DOHH2 (cell line): Measurements from ENCODE around the gene GRB10.

Experiments used
- H3F3A ChIP-seq: fragments of 200-600 bp; sonication (generic), shearing (Covaris generic); 2 replicates; pipeline ENCODE4 v1.6.0; 2016; ENCODE audit warnings: antibody characterized with exemption, mild to moderate bottlenecking; ENCODE audit not compliant: control insufficient read depth, insufficient read depth
- H3K27ac ChIP-seq: fragments of 200-600 bp; sonication (generic); 2 replicates; pipeline ENCODE4 v1.5.1; 2014; ENCODE audit warnings: low read depth, mild to moderate bottlenecking, low read length, moderate library complexity
- H3K27me3 ChIP-seq: fragments of 200-600 bp; sonication (generic); 2 replicates; pipeline ENCODE4 v1.6.1; 2014; ENCODE audit warnings: mild to moderate bottlenecking, low read length, mixed read lengths; ENCODE audit not compliant: control insufficient read depth
- H3K36me3 ChIP-seq: fragments of 200-600 bp; sonication (generic); 2 replicates; pipeline ENCODE4 v1.6.1; 2014; ENCODE audit warnings: mild to moderate bottlenecking, low read length, moderate library complexity, mixed read lengths; ENCODE audit not compliant: control insufficient read depth
- H3K4me1 ChIP-seq: fragments of 200-600 bp; sonication (generic); 2 replicates; pipeline ENCODE4 v1.6.1; 2014; ENCODE audit warnings: mild to moderate bottlenecking, low read length, mixed read lengths; ENCODE audit not compliant: control insufficient read depth
- H3K4me2 ChIP-seq: fragments of 200-600 bp; sonication (generic); 2 replicates; pipeline ENCODE4 v1.6.0; 2014; ENCODE audit warnings: mild to moderate bottlenecking, low read length, moderate library complexity
- H3K4me3 ChIP-seq: fragments of 200-600 bp; sonication (generic); 2 replicates; pipeline ENCODE4 v1.5.1; 2014; ENCODE audit warnings: mild to moderate bottlenecking, low read length, mixed read lengths
- H3K79me2 ChIP-seq: fragments of 200-600 bp; sonication (generic); 2 replicates; pipeline ENCODE4 v1.6.1; 2014; ENCODE audit warnings: mild to moderate bottlenecking, low read length, mixed read lengths; ENCODE audit not compliant: control insufficient read depth
- H3K9me2 ChIP-seq: fragments of 200-600 bp; sonication (generic); replicated peaks from 2 replicates; pipeline ENCODE4 v1.6.1; 2014; ENCODE audit warnings: mild to moderate bottlenecking, low read length, mixed read lengths; ENCODE audit not compliant: control insufficient read depth
- H3K9me3 ChIP-seq: fragments of 200-600 bp; sonication (generic); 2 replicates; pipeline ENCODE4 v1.6.1; 2014; ENCODE audit warnings: antibody characterized with exemption, low read length, mixed read lengths; ENCODE audit not compliant: control insufficient read depth, insufficient read depth
- H4K20me1 ChIP-seq: fragments of 200-600 bp; sonication (generic); 2 replicates; pipeline ENCODE4 v1.6.0; 2014; ENCODE audit warnings: low read depth, mild to moderate bottlenecking, antibody characterized with exemption, low read length, moderate library complexity; ENCODE audit not compliant: control insufficient read depth, insufficient read depth
- CTCF ChIP-seq: fragments of 200-600 bp; sonication (generic); IDR thresholded peaks from one replicate; pipeline ENCODE4 v1.5.1; 2014; ENCODE audit warnings: antibody characterized with exemption, mild to moderate bottlenecking, low read depth, low read length; ENCODE audit not compliant: poor library complexity, severe bottlenecking
- EZH2phosphoT487 ChIP-seq: fragments of 200-600 bp; sonication (generic); IDR thresholded peaks from 2 replicates; pipeline ENCODE4 v1.6.1; 2017; ENCODE audit warnings: borderline replicate concordance, mild to moderate bottlenecking, antibody characterized with exemption, low read length, moderate library complexity, mixed read lengths

The GRB10 gene

GRCh38 chr7:50756180-50756579 lies 26.5 kb downstream of the GRB10 start:
- no peaks in the 10 kb centered on the region for H3K4me1 ChIP-seq
- TF ChIP-seq EZH2phosphoT487 (no peak), CTCF (no peak)
- no peaks in the 10 kb centered on the region for H4K20me1 ChIP-seq
- no peak overlapping the region for H3K4me2 ChIP-seq
- H3K9me2 ChIP-seq = no peaks in the 10 kb centered on the region
- H3K36me3 ChIP-seq = no peaks in the 10 kb centered on the region
- H3F3A ChIP-seq = no peaks in the 10 kb centered on the region
- no peaks in the 10 kb centered on the region for H3K27me3 ChIP-seq
- no peaks in the 10 kb centered on the region for H3K9me3 ChIP-seq
- H3K27ac ChIP-seq = no peak overlapping the region
- H3K79me2 ChIP-seq = no peaks in the 10 kb centered on the region
- H3K4me3 ChIP-seq = no peak overlapping the region

- H3K27me3 ChIP-seq = no peaks in the 10 kb centered on the region
- H3K36me3 ChIP-seq = no peaks in the 10 kb centered on the region
- H3K9me2 ChIP-seq = no peaks in the 10 kb centered on the region
- H3K4me2 ChIP-seq = no peak overlapping the region
- no peak overlapping the region for H3K4me3 ChIP-seq
- H4K20me1 ChIP-seq = no peaks in the 10 kb centered on the region
- H3K27ac ChIP-seq = no peak overlapping the region
- no peaks in the 10 kb centered on the region for H3K4me1 ChIP-seq
- no peak for TF ChIP-seq EZH2phosphoT487
- no peak for TF ChIP-seq CTCF
- H3K79me2 ChIP-seq = no peaks in the 10 kb centered on the region
- no peaks in the 10 kb centered on the region for H3K9me3 ChIP-seq
- no peaks in the 10 kb centered on the region for H3F3A ChIP-seq
Measured at GRCh38 chr7:50754684-50755083, 28.0 kb downstream of the GRB10 start.

- no peaks in the 10 kb centered on the region for H3K4me1 ChIP-seq
- TF ChIP-seq CTCF (no peak), EZH2phosphoT487 (no peak)
- no peaks in the 10 kb centered on the region for H3K36me3 ChIP-seq
- H3K27ac ChIP-seq = no peak overlapping the region
- H3K4me2 ChIP-seq = no peak overlapping the region
- no peaks in the 10 kb centered on the region for H3K9me3 ChIP-seq
- no peaks in the 10 kb centered on the region for H3K9me2 ChIP-seq
- H3K27me3 ChIP-seq = no peaks in the 10 kb centered on the region
- H4K20me1 ChIP-seq = no peaks in the 10 kb centered on the region
- no peaks in the 10 kb centered on the region for H3K79me2 ChIP-seq
- no peaks in the 10 kb centered on the region for H3F3A ChIP-seq
- no peak overlapping the region for H3K4me3 ChIP-seq
Measured at GRCh38 chr7:50754241-50754640, 28.5 kb downstream of the GRB10 start.

GRCh38 chr7:50752422-50752821 lies 30.3 kb downstream of the GRB10 start:
- Histone ChIP-seq H4K20me1 (no peaks in the 10 kb centered on the region), H3K79me2 (no peaks in the 10 kb centered on the region), H3K36me3 (no peaks in the 10 kb centered on the region), H3K9me2 (no peaks in the 10 kb centered on the region), H3K4me2 (no peak overlapping the region), H3K27me3 (no peaks in the 10 kb centered on the region), H3F3A (no peaks in the 10 kb centered on the region), H3K9me3 (no peaks in the 10 kb centered on the region), H3K4me1 (no peaks in the 10 kb centered on the region), H3K27ac (no peak overlapping the region), H3K4me3 (no peak overlapping the region)
- TF ChIP-seq CTCF (no peak), EZH2phosphoT487 (no peak)
